Pancreas (tissue), 10 donors: ENCODE data around the gene AURKAIP1. TPM values are rescaled to one million over a fixed set of nuclear protein-coding genes. Genes with fewer than 3 reads are reported as not detected.
A peak's percentile ranks its signal among the peaks of the same experiment; 100 is the strongest.

Source experiments
- ATAC-seq, 4 donors: fragments of 200-7000 bp; cut with Tn5 transposase; one replicate each; pipeline versions ENCODE4 v1.8.0 to v1.9.1; 2020; ENCODE audit warnings: mild to moderate bottlenecking in 4 of 4, moderate library complexity in 4 of 4
- DNase-seq, 6 donors: peaks; one replicate each; pipeline ENCODE4 v3.0.0-alpha.2; 2020
- FAIRE-seq: peaks from 2 replicates; lab custom pipeline; 2012; peaks lifted over from hg19 to GRCh38; lab: Jason Lieb, UNC
- H3K27ac ChIP-seq, 4 donors: fragments of 200-600 bp; sonication (generic); 1 replicate in 3 of 4; 2 replicates in 1 of 4; pipeline versions ENCODE4 v1.5.0 to v1.8.0; 2020
- H3K27me3 ChIP-seq, 4 donors: fragments of 200-600 bp; one replicate each; pipeline ENCODE4 v1.8.0; 2021
- H3K36me3 ChIP-seq, 3 donors: fragments of 200-600 bp; sonication (generic) in 1 of 3; one replicate each; pipeline versions ENCODE4 v1.5.0 to v1.8.0; 2020 to 2021
- H3K4me1 ChIP-seq, 3 donors: fragments of 200-600 bp; one replicate each; pipeline ENCODE4 v1.8.0; 2021
- H3K4me3 ChIP-seq, 4 donors: fragments of 200-600 bp; sonication (generic) in 2 of 4; one replicate each; pipeline versions ENCODE4 v1.5.0 to v1.8.0; 2020 to 2021
- H3K9me3 ChIP-seq, 4 donors: fragments of 200-600 bp; one replicate each; pipeline ENCODE4 v1.8.0; 2021
- WGBS, 2 donors: extraction: QIAGEN DNeasy Blood & Tissue Kit; methylation state at CpG; one replicate each; pipeline ENCODE4 v1.1.7; 2013; 5-methylcytosine and 5-hydroxymethylcytosine counted together
- intact Hi-C, 3 donors: fragments of 100-400 bp; cut with DNase I; formaldehyde crosslinking; loops; one replicate each; pipeline versions ENCODE4 v1.11.1 to v1.14.2; 2022
- polyA plus RNA-seq, 2 donors: library from polyadenylated mRNA; stranded (reverse); fragments of 200-250 nt; gene quantifications; one replicate each; pipeline ENCODE4 v1.2.3, GENCODE V29; 2013
- total RNA-seq, 6 donors: library from RNA; stranded (reverse); fragmentation: NEBNext Ultra II Directional in 4 of 6; extraction: Animal tissue kit (Norgen Biotek cat#: 25700) in 4 of 6; gene quantifications; one replicate each; pipeline versions ENCODE4 v1.2.1 to v1.2.4, GENCODE V29; 2021 to 2023
- TF ChIP-seq, protein P1 (sequence below), 4 donors: fragments of 200-600 bp; sonication (generic) in 3 of 4; IDR thresholded peaks; one replicate each; pipeline versions ENCODE4 v1.5.0 to v1.8.0; 2021; ENCODE audit warnings: antibody characterized with exemption in 4 of 4
- donor health status: healthy with polysubstance abuse.
- donor health status: DM: no; HTN: no; CAD: no; lungs with moderate emphysema.
- donor health status: DM: no; HTN: no; CAD: no.
- donor health status: control.
- donor health status: control.
- donor health status: Bipolar disorder and iron deficiency.
- donor health status: DM: yes; HTN: yes; CAD: no.
- donor health status: DM: no; HTN: no; CAD: no.
- donor health status: DM: no; HTN: no; CAD: no.
- donor health status: DM: yes; HTN: yes; CAD: no.

Gene AURKAIP1
- total and polyA plus RNA-seq, 8 donors = 52.8 to 161 (median 64.9) TPM

- peak overlapping the region in 1 of 4 donors; percentile 31 for H3K4me3 ChIP-seq
- H3K36me3 ChIP-seq = no peaks in the 10 kb centered on the region
- intact Hi-C loops = no loop called here
- H3K27me3 ChIP-seq = no peaks in the 10 kb centered on the region
- 1% methylated on average over 43 to 52 of the region's 52 CpGs for WGBS, 2 donors
- FAIRE-seq = no peak
- ATAC-seq = peak in 3 of 4 donors; percentile 23 to 47 (median 26)
- DNase-seq = peak in 4 of 6 donors; percentile 14 to 84 (median 28)
- TF ChIP-seq, protein P1, sequence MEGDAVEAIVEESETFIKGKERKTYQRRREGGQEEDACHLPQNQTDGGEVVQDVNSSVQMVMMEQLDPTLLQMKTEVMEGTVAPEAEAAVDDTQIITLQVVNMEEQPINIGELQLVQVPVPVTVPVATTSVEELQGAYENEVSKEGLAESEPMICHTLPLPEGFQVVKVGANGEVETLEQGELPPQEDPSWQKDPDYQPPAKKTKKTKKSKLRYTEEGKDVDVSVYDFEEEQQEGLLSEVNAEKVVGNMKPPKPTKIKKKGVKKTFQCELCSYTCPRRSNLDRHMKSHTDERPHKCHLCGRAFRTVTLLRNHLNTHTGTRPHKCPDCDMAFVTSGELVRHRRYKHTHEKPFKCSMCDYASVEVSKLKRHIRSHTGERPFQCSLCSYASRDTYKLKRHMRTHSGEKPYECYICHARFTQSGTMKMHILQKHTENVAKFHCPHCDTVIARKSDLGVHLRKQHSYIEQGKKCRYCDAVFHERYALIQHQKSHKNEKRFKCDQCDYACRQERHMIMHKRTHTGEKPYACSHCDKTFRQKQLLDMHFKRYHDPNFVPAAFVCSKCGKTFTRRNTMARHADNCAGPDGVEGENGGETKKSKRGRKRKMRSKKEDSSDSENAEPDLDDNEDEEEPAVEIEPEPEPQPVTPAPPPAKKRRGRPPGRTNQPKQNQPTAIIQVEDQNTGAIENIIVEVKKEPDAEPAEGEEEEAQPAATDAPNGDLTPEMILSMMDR (IDR thresholded peaks at IDR 0.05) = no peak
- H3K4me1 ChIP-seq = no peaks in the 10 kb centered on the region
- H3K27ac ChIP-seq = no peak overlapping the region
- H3K9me3 ChIP-seq = no peaks in the 10 kb centered on the region
Measured at GRCh38 chr1:1355416-1355815, 19.6 kb downstream of the AURKAIP1 start.

DNA sequence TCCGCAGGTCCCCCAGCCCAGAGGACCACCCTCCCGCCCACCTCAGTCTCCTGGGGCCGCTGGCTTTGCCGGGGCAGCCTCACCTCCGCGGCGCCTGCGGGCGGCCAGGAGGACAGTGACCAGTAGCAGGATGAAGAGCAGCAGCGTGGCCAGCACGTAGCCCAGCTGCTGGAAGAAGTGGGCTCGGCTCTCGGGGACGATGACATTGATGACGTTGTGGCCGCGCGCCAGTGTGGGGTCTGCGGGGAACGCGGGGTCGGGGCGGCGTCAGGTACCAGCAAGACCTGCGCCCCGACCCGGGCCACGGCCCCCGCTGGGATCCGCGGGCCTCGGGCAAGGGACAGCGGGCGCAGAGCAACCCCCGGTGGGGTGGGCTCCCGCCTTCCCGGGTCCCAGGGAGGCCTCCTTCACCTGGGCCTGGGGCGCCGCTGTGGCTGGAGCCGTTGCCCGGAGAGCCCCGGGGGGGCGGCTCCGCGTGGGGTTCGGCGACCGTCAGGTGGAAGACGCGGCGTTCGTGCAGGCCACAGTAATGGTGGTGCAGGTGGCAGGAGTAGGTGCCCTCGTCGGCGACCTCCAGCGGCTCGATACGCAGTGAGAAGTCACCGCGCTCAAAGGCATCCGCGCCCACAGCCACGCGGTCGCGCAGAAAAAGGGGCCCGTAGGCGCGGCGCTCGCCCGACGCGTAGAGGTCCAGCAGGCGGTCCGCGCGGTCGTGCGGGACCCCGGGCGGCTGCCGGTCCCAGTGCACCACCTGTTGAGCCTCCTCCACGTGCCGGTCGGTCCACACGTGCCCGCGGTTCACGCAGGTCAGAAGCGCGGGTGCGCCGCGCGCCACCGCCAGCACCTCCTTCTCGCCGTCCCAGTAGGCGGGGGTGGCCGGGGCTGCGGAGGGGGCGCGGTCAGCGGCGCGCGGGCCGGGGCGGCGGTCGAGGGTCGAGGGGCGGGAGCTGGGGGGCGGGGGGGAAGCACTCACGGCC, 20.4 kb downstream of the AURKAIP1 start:
- H3K36me3 ChIP-seq = no peaks in the 10 kb centered on the region
- peak in 4 of 6 donors; percentile 2 to 79 (median 28) for DNase-seq
- H3K4me3 ChIP-seq = no peak overlapping the region

GRCh38 chr1:1353389-1354151, 21.4 kb downstream of the AURKAIP1 start:
- Histone ChIP-seq H3K27ac (no peak overlapping the region), H3K27me3 (no peaks in the 10 kb centered on the region), H3K9me3 (no peaks in the 10 kb centered on the region), H3K4me1 (no peaks in the 10 kb centered on the region), H3K36me3 (no peaks in the 10 kb centered on the region), H3K4me3 (no peak overlapping the region)
- no peak for ATAC-seq
- 10 to 15% methylated on average over 24 to 28 of the region's 28 CpGs for WGBS, 2 donors
- peak in 2 of 6 donors; percentile 45 to 81 for DNase-seq
- FAIRE-seq = no peak
- intact Hi-C loops = no loop called here
- TF ChIP-seq, protein P1 (IDR thresholded peaks at IDR 0.05) = no peak

More for the DNA sequence above, 20.4 kb downstream of the AURKAIP1 start:
- Histone ChIP-seq H3K27me3 (no peaks in the 10 kb centered on the region), H3K4me1 (no peaks in the 10 kb centered on the region), H3K27ac (no peak overlapping the region), H3K9me3 (no peaks in the 10 kb centered on the region)
- TF ChIP-seq, protein P1 (IDR thresholded peaks at IDR 0.05) = no peak
- intact Hi-C loops = no loop called here
- peak in 1 of 4 donors; percentile 2 for ATAC-seq
- WGBS, 2 donors = 9 to 12% methylated on average over 90 to 116 of the region's 116 CpGs
- no peak for FAIRE-seq

- Histone ChIP-seq H3K4me1 (no peaks in the 10 kb centered on the region), H3K4me3 (no peak overlapping the region), H3K27ac (no peak overlapping the region), H3K36me3 (no peaks in the 10 kb centered on the region), H3K27me3 (no peaks in the 10 kb centered on the region), H3K9me3 (no peaks in the 10 kb centered on the region)
- intact Hi-C loops = no loop called here
- TF ChIP-seq, protein P1 (IDR thresholded peaks at IDR 0.05) = no peak
- DNase-seq = peak in 1 of 6 donors; percentile 38
- 14 to 15% methylated on average over 4 to 5 of the region's 5 CpGs for WGBS, 2 donors
- no peak for ATAC-seq
- FAIRE-seq = no peak
Measured at GRCh38 chr1:1352786-1353388, 22.1 kb downstream of the AURKAIP1 start.
